Panc1 (cell line): Measurements from ENCODE around the gene LMO4. TPM values are rescaled to one million over a fixed set of nuclear protein-coding genes. Genes with fewer than 3 reads are reported as not detected.

Experiments
- ATAC-seq: fragments of 200-7000 bp; cut with Tn5 transposase; 2 replicates; pipeline ENCODE4 v1.9.1; 2020; ENCODE audit warnings: mild to moderate bottlenecking, moderate library complexity
- BruUV-seq: library from RNA; stranded (reverse); fragments of 400-500 nt; replicated peaks from 2 replicates; lab custom pipeline; 2021; lab: Mats Ljungman, UMichigan
- CTCF ChIA-PET: fragments of 300-600 bp; sonication (Branson Sonifier 250); formaldehyde crosslinking; loops from one replicate; lab custom pipeline; 2022; ENCODE audit warnings: antibody characterized with exemption; lab: Charles Lee
- POLR2A ChIA-PET: fragments of 300-600 bp; sonication (Branson Sonifier 250); formaldehyde crosslinking; loops from one replicate; lab custom pipeline; 2022; ENCODE audit warnings: antibody characterized with exemption; lab: Charles Lee
- DNase-seq: peaks from one replicate; pipeline ENCODE4 v3.0.0-alpha.2; 2010; ENCODE audit warnings: low read depth, low spot score
- H3K27ac ChIP-seq: 2 replicates; pipeline ENCODE4 v1.5.1; 2011; ENCODE audit warnings: mild to moderate bottlenecking, low read length, inconsistent platforms
- H3K27me3 ChIP-seq: fragments of 200-500 bp; sonication (Bioruptor generic); 2 replicates; pipeline ENCODE4 v1.6.0; 2014; ENCODE audit warnings: low read length, inconsistent platforms; ENCODE audit not compliant: control insufficient read depth, insufficient read depth
- H3K36me3 ChIP-seq: fragments of 200-500 bp; sonication (Bioruptor generic); 2 replicates; pipeline ENCODE4 v1.5.1; 2014; ENCODE audit warnings: inconsistent platforms, mild to moderate bottlenecking, low read length, moderate library complexity; ENCODE audit not compliant: control insufficient read depth, insufficient read depth
- H3K4me1 ChIP-seq: 2 replicates; pipeline ENCODE4 v1.5.1; 2011; ENCODE audit warnings: inconsistent platforms, mild to moderate bottlenecking, low read length, moderate library complexity; ENCODE audit not compliant: control insufficient read depth, insufficient read depth
- H3K4me3 ChIP-seq, 2 experiments: 2 replicates each; pipeline ENCODE4 v1.5.1; 2011 to 2012; ENCODE audit warnings: low read depth in 2 of 2, low read length in 2 of 2, mild to moderate bottlenecking in 2 of 2, inconsistent platforms in 1 of 2, moderate library complexity in 1 of 2
- H3K9me3 ChIP-seq: fragments of 200-500 bp; sonication (Bioruptor generic); 2 replicates; pipeline ENCODE4 v1.5.1; 2014; ENCODE audit warnings: low read depth, mild to moderate bottlenecking, inconsistent platforms, low read length, moderate library complexity; ENCODE audit not compliant: control insufficient read depth, insufficient read depth
- CTCF ChIP-seq: fragments of 450-650 bp; IDR thresholded peaks from 2 replicates; pipeline ENCODE4 v1.5.1; 2017; ENCODE audit warnings: mild to moderate bottlenecking
- POLR2AphosphoS5 ChIP-seq: IDR thresholded peaks from 2 replicates; pipeline ENCODE4 v1.6.1; 2012; ENCODE audit warnings: mild to moderate bottlenecking, low read depth, low read length, moderate library complexity
- REST ChIP-seq, 2 experiments: IDR thresholded peaks; 2 replicates each; pipeline ENCODE4 v1.6.1; 2011 to 2012; ENCODE audit warnings: low read depth in 2 of 2, control low read depth in 1 of 2, low read length in 1 of 2, mild to moderate bottlenecking in 1 of 2, moderate library complexity in 1 of 2; ENCODE audit not compliant: insufficient read depth in 1 of 2
- SIN3A ChIP-seq: IDR thresholded peaks from 2 replicates; pipeline ENCODE4 v1.6.1; 2012; ENCODE audit warnings: low read depth, mild to moderate bottlenecking, low read length, moderate library complexity, borderline replicate concordance; ENCODE audit not compliant: insufficient read depth
- TCF7L2 ChIP-seq: IDR thresholded peaks from 2 replicates; pipeline ENCODE4 v1.6.1; 2011; ENCODE audit warnings: mild to moderate bottlenecking, low read depth, low read length, inconsistent platforms
- in situ Hi-C: cut with HindIII; loops from 2 replicates; pipeline ENCODE4 v1.10.0; 2016; ENCODE audit warnings: low sequenced_read_pairs, low pct_unique_long_range_greater_than_20kb
- intact Hi-C: fragments of 100-400 bp; cut with micrococcal nuclease; formaldehyde crosslinking; loops from one replicate; pipeline ENCODE4 v1.10.0; 2022; ENCODE audit not compliant: unreplicated experiment
- total RNA-seq: library from RNA; stranded (reverse); gene quantifications from one replicate; pipeline ENCODE4 v1.2.1, GENCODE V29; 2021; ENCODE audit not compliant: unreplicated experiment

Gene LMO4
- total RNA-seq, 1 experiment from 2014 or later, result 38.3 TPM

GRCh38 chr1:87369736-87370478 lies 41.2 kb downstream of the LMO4 start:
- intact Hi-C loops, result no loop called here
- DNase-seq (no peak), ATAC-seq (no peak)
- POLR2A ChIA-PET, result no interaction called here
- Histone ChIP-seq H3K27ac (no peak overlapping the region), H3K27me3 (no peaks in the 10 kb centered on the region), H3K9me3 (no peaks in the 10 kb centered on the region), H3K4me3 (no peak overlapping the region), H3K4me1 (no peaks in the 10 kb centered on the region), H3K36me3 (no peaks in the 10 kb centered on the region)
- CTCF ChIA-PET, result no interaction called here
- TF ChIP-seq CTCF (no peak), REST (IDR thresholded peaks at IDR 0.05; ENCODE audit: insufficient read depth in 1 of 2, low read depth in 2 of 2, low read length in 1 of 2) (no peak), POLR2AphosphoS5 (no peak), SIN3A (no peak), TCF7L2 (no peak)
- in situ Hi-C loops, result no loop called here
- no TSS peak for BruUV-seq

GRCh38 chr1:87370544-87370943 lies 41.9 kb downstream of the LMO4 start:
- no peaks in the 10 kb centered on the region for H3K27me3 ChIP-seq
- H3K4me3 ChIP-seq, result no peak overlapping the region
- H3K36me3 ChIP-seq, result no peaks in the 10 kb centered on the region
- ATAC-seq, result no peak
- no peak for DNase-seq
- H3K9me3 ChIP-seq, result no peaks in the 10 kb centered on the region
- BruUV-seq, result no TSS peak
- H3K27ac ChIP-seq, result no peak overlapping the region
- ChIA-PET CTCF (no interaction called here), POLR2A (no interaction called here)
- in situ Hi-C loops, result no loop called here
- H3K4me1 ChIP-seq, result no peaks in the 10 kb centered on the region
- no peak for TF ChIP-seq TCF7L2
- no peak for TF ChIP-seq REST (IDR thresholded peaks at IDR 0.05; ENCODE audit: insufficient read depth in 1 of 2, low read depth in 2 of 2, low read length in 1 of 2)
- no peak for TF ChIP-seq POLR2AphosphoS5
- intact Hi-C loops, result no loop called here
